Measurements from ENCODE around the gene KPNA1.

The KPNA1 gene

GRCh38 chr3:122415104-122415744 is 99.5 kb downstream of the KPNA1 start:
- DNase-seq, result peak; percentile 21

GRCh38 chr3:122414391-122414790 is 100.3 kb downstream of the KPNA1 start:
- DNase-seq, result no peak

GRCh38 chr3:122410639-122411038 is 104.1 kb downstream of the KPNA1 start:
- DNase-seq, result no peak

- no peak for DNase-seq
Observed at GRCh38 chr3:122410111-122410510, 104.6 kb downstream of the KPNA1 start.

- no peak for DNase-seq
Observed at GRCh38 chr3:122409446-122409845, 105.3 kb downstream of the KPNA1 start.

- DNase-seq, result no peak
Observed at GRCh38 chr3:122407946-122408345, 106.8 kb downstream of the KPNA1 start.

GRCh38 chr3:122406198-122406597 is 108.5 kb downstream of the KPNA1 start:
- DNase-seq, result no peak

GRCh38 chr3:122405015-122405414 is 109.7 kb downstream of the KPNA1 start:
- no peak for DNase-seq

- DNase-seq, result peak; percentile 47
Observed at GRCh38 chr3:122403489-122403888, 111.2 kb downstream of the KPNA1 start.

- DNase-seq, result no peak
Observed at GRCh38 chr3:122398920-122399319, 115.8 kb downstream of the KPNA1 start.

- DNase-seq, result no peak
Observed at GRCh38 chr3:122397201-122397600, 117.5 kb downstream of the KPNA1 start.

- no peak for DNase-seq
Observed at GRCh38 chr3:122396511-122396910, 118.2 kb downstream of the KPNA1 start.

GRCh38 chr3:122395582-122395981 is 119.2 kb downstream of the KPNA1 start:
- DNase-seq, result no peak

- DNase-seq, result no peak
Observed at GRCh38 chr3:122394173-122394572, 120.6 kb downstream of the KPNA1 start.

GRCh38 chr3:122392868-122393844 is 121.6 kb downstream of the KPNA1 start:
- DNase-seq, result peak; percentile 53

- no peak for DNase-seq
Observed at GRCh38 chr3:122391681-122392446, 122.9 kb downstream of the KPNA1 start.

GRCh38 chr3:122390665-122391064 is 124.1 kb downstream of the KPNA1 start:
- DNase-seq, result no peak

- no peak for DNase-seq
Observed at GRCh38 chr3:122389892-122390291, 124.8 kb downstream of the KPNA1 start.

GRCh38 chr3:122389197-122389596 is 125.5 kb downstream of the KPNA1 start:
- no peak for DNase-seq

- no peak for DNase-seq
Observed at GRCh38 chr3:122387709-122388108, 127.0 kb downstream of the KPNA1 start.

GRCh38 chr3:122383771-122384697 is 130.7 kb downstream of the KPNA1 start, which contains the start of gene FAM162A:
TSS of gene FAM162A (plus strand) at chr3:122384182. CDS start at chr3:122384266, 84 bp downstream.
- DNase-seq, result peak; percentile 86
